PC-9 (cell line): ENCODE data around the gene MYH14.

Source experiments
- CTCF ChIP-seq: fragments of 200-600 bp; sonication (generic); conservative IDR thresholded peaks from 2 replicates; pipeline ENCODE4 v1.6.1; 2017; ENCODE audit warnings: mixed run types, antibody characterized with exemption, mild to moderate bottlenecking, moderate library complexity
- EZH2 ChIP-seq: fragments of 200-600 bp; sonication (generic); IDR thresholded peaks from 2 replicates; pipeline ENCODE4 v1.8.0; 2017; ENCODE audit warnings: antibody characterized with exemption, low read depth

DNA sequence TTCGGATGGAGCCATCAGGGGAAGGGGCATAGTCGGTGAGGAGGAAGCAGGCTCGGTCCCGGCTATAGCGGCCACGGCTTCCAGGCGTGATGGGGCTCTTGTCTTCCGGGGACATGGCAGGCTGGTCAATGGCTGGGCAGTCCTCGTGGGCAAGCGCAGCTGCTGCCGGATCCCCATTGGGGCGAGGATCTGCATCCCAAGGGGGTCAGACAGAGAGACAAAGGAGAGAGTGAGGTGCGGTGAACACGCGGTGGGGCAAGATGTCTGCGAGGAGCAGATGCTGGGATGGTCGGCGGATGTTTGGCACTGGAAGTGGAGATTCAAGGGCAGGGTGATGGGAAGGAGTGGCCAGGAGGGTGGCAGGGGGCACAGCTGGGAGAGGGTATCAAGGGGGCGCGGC is 117.2 kb downstream of the MYH14 start:
- TF ChIP-seq EZH2 (no peak), CTCF (no peak)
